ENCODE measurements around the gene SMARCA4.

Gene SMARCA4

GRCh38 chr19:11027381-11027780 lies 66.6 kb downstream of the SMARCA4 start:
- H3K4me1 ChIP-seq (ENCODE audit: control insufficient read depth, insufficient read depth, low read length): peaks cover 7% of the 10 kb centered on the region
- H3K27me3 ChIP-seq (replicated peaks; ENCODE audit: control insufficient read depth, insufficient read depth, low read length): no peaks in the 10 kb centered on the region
- peaks cover 87% of the 10 kb centered on the region for H3K36me3 ChIP-seq (ENCODE audit: control insufficient read depth, insufficient read depth, low read length, severe bottlenecking)
- no peak for DNase-seq (ENCODE audit: low read depth)
- H3K4me3 ChIP-seq (ENCODE audit: low read length): no peak overlapping the region
- H3K9me3 ChIP-seq (ENCODE audit: control insufficient read depth, low read length): no peaks in the 10 kb centered on the region
- H3K9ac ChIP-seq (ENCODE audit: low read length): no peak overlapping the region

GRCh38 chr19:11028146-11028545 lies 67.3 kb downstream of the SMARCA4 start:
- Histone ChIP-seq H3K36me3 (ENCODE audit: control insufficient read depth, insufficient read depth, low read length, severe bottlenecking) (peaks cover 85% of the 10 kb centered on the region), H3K9ac (ENCODE audit: low read length) (no peak overlapping the region), H3K4me1 (ENCODE audit: control insufficient read depth, insufficient read depth, low read length) (peaks cover 7% of the 10 kb centered on the region), H3K4me3 (ENCODE audit: low read length) (no peak overlapping the region), H3K9me3 (ENCODE audit: control insufficient read depth, low read length) (no peaks in the 10 kb centered on the region), H3K27me3 (replicated peaks; ENCODE audit: control insufficient read depth, insufficient read depth, low read length) (no peaks in the 10 kb centered on the region)
- no peak for DNase-seq (ENCODE audit: low read depth)

DNA sequence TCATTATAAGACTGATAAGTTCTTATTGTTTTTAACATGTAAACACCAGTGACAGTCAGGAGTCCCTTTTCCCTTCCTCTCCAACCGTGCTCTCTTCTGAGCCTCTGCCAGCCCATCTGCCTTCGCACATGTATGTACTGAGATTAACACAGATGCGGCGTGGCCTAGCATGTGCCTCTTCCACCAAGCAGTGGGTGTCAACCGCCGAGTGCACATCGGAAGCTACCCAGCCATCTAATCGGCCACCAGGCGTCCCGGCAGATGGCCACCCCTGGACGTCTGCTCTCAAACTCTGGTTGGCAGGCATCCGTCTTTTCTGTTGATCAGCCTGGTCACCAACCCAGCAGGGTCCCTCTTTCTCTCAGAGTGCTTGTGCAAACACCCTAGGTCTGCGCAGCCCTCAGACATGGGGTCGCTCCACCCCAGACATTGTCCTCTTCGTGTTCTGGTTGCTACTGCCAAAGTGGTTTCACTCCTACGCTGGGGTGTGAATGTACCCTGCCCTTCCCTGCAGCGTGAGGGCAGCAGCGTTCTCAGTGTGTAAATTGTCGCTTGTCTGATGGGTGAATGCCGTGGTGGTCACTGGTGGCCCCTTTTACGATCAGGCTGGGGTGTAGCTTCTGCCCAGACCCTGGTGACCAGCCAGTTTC lies 70.7 kb downstream of the SMARCA4 start:
- no peak for DNase-seq (ENCODE audit: low read depth)
- H3K9ac ChIP-seq (ENCODE audit: low read length): no peak overlapping the region
- no peaks in the 10 kb centered on the region for H3K27me3 ChIP-seq (replicated peaks; ENCODE audit: control insufficient read depth, insufficient read depth, low read length)
- peaks cover 10% of the 10 kb centered on the region for H3K4me1 ChIP-seq (ENCODE audit: control insufficient read depth, insufficient read depth, low read length)
- H3K36me3 ChIP-seq (ENCODE audit: control insufficient read depth, insufficient read depth, low read length, severe bottlenecking): peaks cover 86% of the 10 kb centered on the region
- H3K4me3 ChIP-seq (ENCODE audit: low read length): no peak overlapping the region
- no peaks in the 10 kb centered on the region for H3K9me3 ChIP-seq (ENCODE audit: control insufficient read depth, low read length)

- Histone ChIP-seq H3K36me3 (ENCODE audit: control insufficient read depth, insufficient read depth, low read length, severe bottlenecking) (peaks cover 85% of the 10 kb centered on the region), H3K4me3 (ENCODE audit: low read length) (no peak overlapping the region), H3K27me3 (replicated peaks; ENCODE audit: control insufficient read depth, insufficient read depth, low read length) (no peaks in the 10 kb centered on the region), H3K9me3 (ENCODE audit: control insufficient read depth, low read length) (no peaks in the 10 kb centered on the region), H3K9ac (ENCODE audit: low read length) (no peak overlapping the region), H3K4me1 (ENCODE audit: control insufficient read depth, insufficient read depth, low read length) (peaks cover 10% of the 10 kb centered on the region)
- DNase-seq (ENCODE audit: low read depth): no peak
Observed at GRCh38 chr19:11033251-11033650, 72.4 kb downstream of the SMARCA4 start.

GRCh38 chr19:11033763-11034162 lies 72.9 kb downstream of the SMARCA4 start:
- Histone ChIP-seq H3K9ac (ENCODE audit: low read length) (no peak overlapping the region), H3K9me3 (ENCODE audit: control insufficient read depth, low read length) (no peaks in the 10 kb centered on the region), H3K4me1 (ENCODE audit: control insufficient read depth, insufficient read depth, low read length) (peaks cover 10% of the 10 kb centered on the region), H3K36me3 (ENCODE audit: control insufficient read depth, insufficient read depth, low read length, severe bottlenecking) (peaks cover 85% of the 10 kb centered on the region), H3K4me3 (ENCODE audit: low read length) (no peak overlapping the region), H3K27me3 (replicated peaks; ENCODE audit: control insufficient read depth, insufficient read depth, low read length) (no peaks in the 10 kb centered on the region)
- DNase-seq (ENCODE audit: low read depth): no peak

DNA sequence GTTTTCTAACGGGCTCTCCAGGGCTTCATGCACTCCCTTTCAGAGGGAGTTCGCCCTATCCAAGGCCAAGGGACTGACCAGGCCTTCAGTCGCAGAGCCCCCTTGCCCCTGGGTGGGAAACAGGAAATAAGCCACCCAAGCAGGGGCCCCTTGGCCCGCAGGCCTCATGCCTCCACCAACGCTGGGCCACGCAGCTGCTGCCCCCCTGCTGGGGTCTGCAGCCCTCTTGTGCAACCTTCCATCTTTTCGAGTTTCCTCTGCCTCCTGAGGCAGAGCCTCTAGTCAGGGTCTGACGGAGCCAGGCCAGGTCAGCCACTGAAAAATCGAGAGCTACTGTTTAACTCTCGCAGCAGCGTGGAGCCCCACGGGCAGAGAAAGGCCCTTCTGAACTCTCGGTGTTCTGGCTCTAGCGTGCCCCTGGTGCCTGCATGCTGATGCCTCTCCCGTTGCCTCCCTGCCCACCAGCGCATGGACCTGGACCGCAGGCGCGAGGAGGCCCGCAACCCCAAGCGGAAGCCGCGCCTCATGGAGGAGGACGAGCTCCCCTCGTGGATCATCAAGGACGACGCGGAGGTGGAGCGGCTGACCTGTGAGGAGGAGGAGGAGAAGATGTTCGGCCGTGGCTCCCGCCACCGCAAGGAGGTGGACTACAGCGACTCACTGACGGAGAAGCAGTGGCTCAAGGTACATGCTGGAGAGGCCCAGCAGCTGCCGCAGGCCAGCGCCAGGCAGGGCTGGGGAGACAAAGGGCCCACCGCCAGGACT lies 73.8 kb downstream of the SMARCA4 start:
- no peak overlapping the region for H3K9ac ChIP-seq (ENCODE audit: low read length)
- H3K36me3 ChIP-seq (ENCODE audit: control insufficient read depth, insufficient read depth, low read length, severe bottlenecking): peaks cover 84% of the 10 kb centered on the region
- peaks cover 10% of the 10 kb centered on the region for H3K4me1 ChIP-seq (ENCODE audit: control insufficient read depth, insufficient read depth, low read length)
- H3K4me3 ChIP-seq (ENCODE audit: low read length): no peak overlapping the region
- DNase-seq (ENCODE audit: low read depth): no peak
- no peaks in the 10 kb centered on the region for H3K27me3 ChIP-seq (replicated peaks; ENCODE audit: control insufficient read depth, insufficient read depth, low read length)
- no peaks in the 10 kb centered on the region for H3K9me3 ChIP-seq (ENCODE audit: control insufficient read depth, low read length)

DNA sequence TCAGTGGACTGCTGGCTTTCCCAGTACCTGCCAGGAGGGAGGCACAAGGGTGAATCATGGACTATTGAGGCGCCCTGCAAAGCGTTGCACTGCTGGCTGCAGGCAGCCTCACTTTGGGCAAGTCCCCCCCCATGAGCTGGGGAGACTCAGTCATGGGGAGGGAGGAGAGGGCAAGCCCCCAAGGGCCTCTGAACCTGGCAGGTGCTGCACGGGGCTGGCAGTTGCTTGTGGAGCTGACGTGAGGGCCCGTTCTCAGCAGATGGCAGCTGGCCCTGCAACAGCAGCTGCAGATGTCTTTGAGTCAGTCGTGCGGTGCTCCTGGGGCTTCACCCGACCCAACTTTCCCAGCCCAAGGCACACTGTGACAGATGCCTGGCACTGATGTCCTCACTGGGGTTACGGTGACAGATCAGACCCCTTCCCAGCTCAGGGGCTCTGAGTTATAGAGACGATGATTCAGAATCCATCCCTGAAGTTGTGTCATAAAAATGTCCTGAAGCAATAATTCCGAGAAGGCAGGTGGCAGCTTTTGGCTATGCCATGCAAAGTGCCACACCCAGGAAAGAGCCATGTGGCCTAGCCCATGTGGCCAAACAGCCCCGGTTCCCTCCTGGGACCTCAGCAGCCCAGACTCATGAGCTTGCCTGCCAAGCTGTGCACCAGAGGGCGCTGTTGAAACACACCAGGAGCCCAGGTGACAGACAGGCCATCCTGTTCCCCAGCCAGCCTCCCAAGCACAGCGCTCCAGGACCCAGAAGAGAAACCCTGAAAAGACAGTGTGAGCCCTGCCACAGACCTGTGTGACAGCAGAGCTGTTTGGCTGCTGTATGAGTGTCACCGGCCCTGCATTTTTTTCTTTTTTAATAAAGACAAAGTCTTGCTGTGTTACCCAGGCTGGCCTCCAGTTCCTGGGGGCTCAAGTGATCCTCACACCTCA lies 74.9 kb downstream of the SMARCA4 start:
- Histone ChIP-seq H3K36me3 (ENCODE audit: control insufficient read depth, insufficient read depth, low read length, severe bottlenecking) (peaks cover 79% of the 10 kb centered on the region), H3K4me1 (ENCODE audit: control insufficient read depth, insufficient read depth, low read length) (peaks cover 10% of the 10 kb centered on the region), H3K27me3 (replicated peaks; ENCODE audit: control insufficient read depth, insufficient read depth, low read length) (no peaks in the 10 kb centered on the region), H3K4me3 (ENCODE audit: low read length) (no peak overlapping the region), H3K9ac (ENCODE audit: low read length) (peak overlapping the region; percentile 6), H3K9me3 (ENCODE audit: control insufficient read depth, low read length) (no peaks in the 10 kb centered on the region)
- peak; percentile 93 for DNase-seq (ENCODE audit: low read depth)

- H3K9ac ChIP-seq (ENCODE audit: low read length): no peak overlapping the region
- H3K27me3 ChIP-seq (replicated peaks; ENCODE audit: control insufficient read depth, insufficient read depth, low read length): no peaks in the 10 kb centered on the region
- H3K4me3 ChIP-seq (ENCODE audit: low read length): no peak overlapping the region
- H3K9me3 ChIP-seq (ENCODE audit: control insufficient read depth, low read length): no peaks in the 10 kb centered on the region
- H3K4me1 ChIP-seq (ENCODE audit: control insufficient read depth, insufficient read depth, low read length): peaks cover 10% of the 10 kb centered on the region
- no peak for DNase-seq (ENCODE audit: low read depth)
- peaks cover 74% of the 10 kb centered on the region for H3K36me3 ChIP-seq (ENCODE audit: control insufficient read depth, insufficient read depth, low read length, severe bottlenecking)
Observed at GRCh38 chr19:11038511-11038910, 77.7 kb downstream of the SMARCA4 start.

- no peak for DNase-seq (ENCODE audit: low read depth)
- H3K4me1 ChIP-seq (ENCODE audit: control insufficient read depth, insufficient read depth, low read length): peaks cover 3% of the 10 kb centered on the region
- H3K9ac ChIP-seq (ENCODE audit: low read length): no peak overlapping the region
- H3K4me3 ChIP-seq (ENCODE audit: low read length): no peak overlapping the region
- no peaks in the 10 kb centered on the region for H3K9me3 ChIP-seq (ENCODE audit: control insufficient read depth, low read length)
- H3K27me3 ChIP-seq (replicated peaks; ENCODE audit: control insufficient read depth, insufficient read depth, low read length): no peaks in the 10 kb centered on the region
- H3K36me3 ChIP-seq (ENCODE audit: control insufficient read depth, insufficient read depth, low read length, severe bottlenecking): peaks cover 65% of the 10 kb centered on the region
Observed at GRCh38 chr19:11041194-11041593, 80.4 kb downstream of the SMARCA4 start.

GRCh38 chr19:11041966-11042627 lies 81.3 kb downstream of the SMARCA4 start:
- Histone ChIP-seq H3K9me3 (ENCODE audit: control insufficient read depth, low read length) (no peaks in the 10 kb centered on the region), H3K9ac (ENCODE audit: low read length) (no peak overlapping the region), H3K4me1 (ENCODE audit: control insufficient read depth, insufficient read depth, low read length) (no peaks in the 10 kb centered on the region), H3K27me3 (replicated peaks; ENCODE audit: control insufficient read depth, insufficient read depth, low read length) (no peaks in the 10 kb centered on the region), H3K4me3 (ENCODE audit: low read length) (no peak overlapping the region), H3K36me3 (ENCODE audit: control insufficient read depth, insufficient read depth, low read length, severe bottlenecking) (peaks cover 56% of the 10 kb centered on the region)
- no peak for DNase-seq (ENCODE audit: low read depth)

Data from adipocyte (in vitro differentiated cells).